ENCODE results near the gene LYPD4.

DNA sequence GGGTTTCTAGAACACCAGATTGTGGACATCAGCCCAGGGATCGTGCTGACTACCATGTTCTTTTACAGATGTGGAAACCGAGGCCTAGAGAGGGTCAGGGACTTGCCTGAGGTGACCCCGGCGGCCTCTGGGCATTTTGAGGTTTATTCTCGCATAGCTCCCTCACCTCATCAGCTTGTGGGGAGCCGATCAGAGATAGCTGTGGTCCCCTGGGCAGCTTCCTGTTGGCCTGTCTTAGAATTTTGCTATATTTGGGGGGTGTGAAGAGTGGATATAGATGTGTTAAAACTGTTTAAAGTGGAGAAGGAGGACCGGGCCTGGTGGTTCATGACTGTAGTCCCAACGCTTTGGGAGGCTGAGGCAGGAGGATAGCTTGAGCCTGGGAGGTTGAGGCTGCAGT, 45.4 kb upstream of the LYPD4 start:
- TF ChIP-seq CTCF (IDR thresholded peaks at IDR 0.05) (no peak), POLR2A (IDR thresholded peaks at IDR 0.05) (no peak), EP300 (IDR thresholded peaks at IDR 0.05) (no peak)
